Endothelial cell of umbilical vein (primary cell): ENCODE measurements around the gene COTL1. TPM values are rescaled to one million over a fixed set of nuclear protein-coding genes. Genes with fewer than 3 reads are reported as not detected.

Experiments
- BruUV-seq: library from RNA; stranded (reverse); fragments of 400-500 nt; replicated peaks from 2 replicates; lab custom pipeline; 2021; lab: Mats Ljungman, UMichigan
- CTCF ChIA-PET: fragments of 300-600, 350-600 bp; sonication (Branson Sonifier 250); formaldehyde crosslinking; loops from one replicate; lab custom pipeline; 2021; ENCODE audit warnings: antibody characterized with exemption, inconsistent platforms; lab: Charles Lee
- POLR2A ChIA-PET: fragments of 300-600, 350-600 bp; sonication (Branson Sonifier 250); formaldehyde crosslinking; loops from one replicate; lab custom pipeline; 2021; ENCODE audit warnings: antibody characterized with exemption, inconsistent platforms; lab: Charles Lee
- DNase-seq: peaks from one replicate; pipeline ENCODE4 v3.0.0-alpha.2; 2011; ENCODE audit warnings: low read depth, low spot score
- FAIRE-seq: peaks from 2 replicates; lab custom pipeline; 2011; peaks lifted over from hg19 to GRCh38; lab: Jason Lieb, UNC
- H2AFZ ChIP-seq: 2 replicates; pipeline ENCODE4 v1.6.0; 2012; ENCODE audit warnings: low read depth, low read length, control low read depth, inconsistent platforms
- H3K27ac ChIP-seq: 2 replicates; pipeline ENCODE4 v1.5.1; 2011; ENCODE audit warnings: low read depth, mild to moderate bottlenecking, control low read depth, low read length, moderate library complexity; ENCODE audit not compliant: insufficient read depth
- H3K27me3 ChIP-seq, 2 experiments: 2 replicates each; pipeline versions ENCODE4 v1.6.0 to v1.6.1; 2011; ENCODE audit warnings: low read length in 2 of 2, mixed read lengths in 1 of 2; ENCODE audit not compliant: control insufficient read depth in 2 of 2, insufficient read depth in 2 of 2
- H3K36me3 ChIP-seq, 2 experiments: 2 replicates in 1 of 2; 3 replicates in 1 of 2; pipeline ENCODE4 v1.5.1; 2011; ENCODE audit warnings: low read length in 2 of 2, mild to moderate bottlenecking in 1 of 2, moderate library complexity in 1 of 2; ENCODE audit not compliant: control insufficient read depth in 2 of 2, insufficient read depth in 2 of 2; ENCODE audit errors: extremely low read depth in 1 of 2
- H3K4me1 ChIP-seq: 3 replicates; pipeline ENCODE4 v1.5.1; 2011; ENCODE audit warnings: mild to moderate bottlenecking, low read length; ENCODE audit not compliant: control insufficient read depth, insufficient read depth; ENCODE audit errors: extremely low read depth
- H3K4me2 ChIP-seq: 2 replicates; pipeline ENCODE4 v1.6.1; 2011; ENCODE audit warnings: low read length, control low read depth, mixed read lengths; ENCODE audit not compliant: insufficient read depth
- H3K4me3 ChIP-seq, 3 experiments: fragments of 200-600 bp in 1 of 3; sonication (generic), shearing (Covaris generic) in 1 of 3; replicated peaks in 1 of 3; 2 replicates each; pipeline ENCODE4 v1.5.1; 2011 to 2016; ENCODE audit warnings: control low read depth in 3 of 3, low read length in 3 of 3, mild to moderate bottlenecking in 2 of 3, inconsistent platforms in 1 of 3, low read depth in 1 of 3, moderate library complexity in 1 of 3; ENCODE audit not compliant: insufficient read depth in 1 of 3
- H3K79me2 ChIP-seq: 2 replicates; pipeline ENCODE4 v1.6.0; 2012; ENCODE audit warnings: low read length, inconsistent platforms; ENCODE audit not compliant: control insufficient read depth, insufficient read depth
- H3K9ac ChIP-seq: replicated peaks from 2 replicates; pipeline ENCODE3; 2011; ENCODE audit warnings: low read length, control low read depth; ENCODE audit not compliant: insufficient read depth; ENCODE audit errors: extremely low read depth
- H3K9me1 ChIP-seq: replicated peaks from 3 replicates; pipeline ENCODE4 v1.6.0; 2011; ENCODE audit warnings: mild to moderate bottlenecking, low read length; ENCODE audit not compliant: control insufficient read depth, insufficient read depth; ENCODE audit errors: extremely low read depth
- H3K9me3 ChIP-seq: replicated peaks from 2 replicates; pipeline ENCODE4 v1.5.1; 2012; ENCODE audit warnings: low read length, inconsistent platforms; ENCODE audit not compliant: control insufficient read depth, insufficient read depth
- H4K20me1 ChIP-seq: replicated peaks from 2 replicates; pipeline ENCODE3; 2011; ENCODE audit warnings: mild to moderate bottlenecking, low read length; ENCODE audit not compliant: control insufficient read depth, insufficient read depth; ENCODE audit errors: extremely low read depth
- EZH2 ChIP-seq: IDR thresholded peaks from 2 replicates; pipeline ENCODE4 v1.6.1; 2012; ENCODE audit warnings: borderline replicate concordance, low read depth, mild to moderate bottlenecking, moderate library complexity, low read length, inconsistent platforms; ENCODE audit not compliant: severe bottlenecking
- FOS ChIP-seq: IDR thresholded peaks from 2 replicates; pipeline ENCODE4 v1.6.1; 2011; ENCODE audit warnings: mild to moderate bottlenecking, low read length, moderate library complexity, borderline replicate concordance; ENCODE audit not compliant: insufficient read depth
- GATA2 ChIP-seq: IDR thresholded peaks from 2 replicates; pipeline ENCODE4 v1.7.0; 2011; ENCODE audit warnings: low read depth, mild to moderate bottlenecking, moderate library complexity, mixed read lengths, low read length; ENCODE audit not compliant: insufficient read length, insufficient read depth
- JUN ChIP-seq: IDR thresholded peaks from 2 replicates; pipeline ENCODE4 v1.6.1; 2011; ENCODE audit warnings: borderline replicate concordance, low read depth; ENCODE audit not compliant: insufficient read length, insufficient read depth
- MYC ChIP-seq: IDR thresholded peaks from one replicate; pipeline ENCODE4 v1.6.1; 2011; ENCODE audit warnings: mild to moderate bottlenecking, low read depth, low read length
- POLR2A ChIP-seq: IDR thresholded peaks from 2 replicates; pipeline ENCODE4 v1.6.1; 2012; ENCODE audit warnings: low read depth, mild to moderate bottlenecking, control low read depth, low read length
- POLR2AphosphoS5 ChIP-seq: IDR thresholded peaks from 2 replicates; pipeline ENCODE4 v1.6.1; 2012; ENCODE audit warnings: low read depth, mild to moderate bottlenecking, control low read depth, low read length, moderate library complexity; ENCODE audit not compliant: insufficient read depth
- dilution Hi-C: fragments of 300-500 bp; cut with MboI; formaldehyde crosslinking; loops from one replicate; pipeline ENCODE4 v1.15.0; 2019; ENCODE audit warnings: low sequenced_read_pairs; ENCODE audit not compliant: extremely low pct_ligation_motif_present
- intact Hi-C: fragments of 100-400 bp; cut with micrococcal nuclease; formaldehyde crosslinking; loops from one replicate; pipeline ENCODE4 v1.10.0; 2022
- polyA plus RNA-seq, 4 experiments: library from polyadenylated mRNA; depleted of rRNA in 3 of 4; stranded (reverse) in 3 of 4; unstranded in 1 of 4; fragments of >200 nt; gene quantifications; 2 replicates each; pipeline versions ENCODE4 v1.2.1 to v1.2.3, GENCODE V29; 2011 to 2012; ENCODE audit warnings: missing spikeins in 1 of 4
- total RNA-seq: library from RNA; stranded (reverse); gene quantifications from 2 replicates; pipeline ENCODE4 v1.2.3, GENCODE V29; 2021
- TF ChIP-seq, protein P1 (sequence below), 2 donors: IDR thresholded peaks; 1 replicate in 1 of 2; 2 replicates in 1 of 2; pipeline ENCODE4 v1.5.1; 2011; ENCODE audit warnings: low read length in 2 of 2, mild to moderate bottlenecking in 2 of 2, moderate library complexity in 2 of 2, control low read depth in 1 of 2, inconsistent platforms in 1 of 2, low read depth in 1 of 2; ENCODE audit not compliant: insufficient read depth in 1 of 2; ENCODE audit errors: extremely low read depth in 1 of 2
- TF ChIP-seq, protein P2 (sequence below): IDR thresholded peaks from 2 replicates; pipeline ENCODE4 v1.6.1; 2011; ENCODE audit not compliant: insufficient read depth, insufficient read length

The COTL1 gene
- total and polyA plus RNA-seq, 2 donors (not counting 3 experiments of a cell fraction or from before 2014, with no cell fraction given), result 90.0 to 200 TPM

GRCh38 chr16:84577034-84577803 is 40.7 kb downstream of the COTL1 start:
- CTCF ChIA-PET, result no interaction called here
- no peaks in the 10 kb centered on the region for H4K20me1 ChIP-seq
- H3K9me1 ChIP-seq, result no peaks in the 10 kb centered on the region
- DNase-seq, result no peak
- no peak for FAIRE-seq
- no peak overlapping the region for H3K9ac ChIP-seq
- H3K4me3 ChIP-seq, result no peak overlapping the region
- no peak for TF ChIP-seq MYC
- TF ChIP-seq GATA2, result no peak
- no peak for TF ChIP-seq JUN
- TF ChIP-seq, protein P1, sequence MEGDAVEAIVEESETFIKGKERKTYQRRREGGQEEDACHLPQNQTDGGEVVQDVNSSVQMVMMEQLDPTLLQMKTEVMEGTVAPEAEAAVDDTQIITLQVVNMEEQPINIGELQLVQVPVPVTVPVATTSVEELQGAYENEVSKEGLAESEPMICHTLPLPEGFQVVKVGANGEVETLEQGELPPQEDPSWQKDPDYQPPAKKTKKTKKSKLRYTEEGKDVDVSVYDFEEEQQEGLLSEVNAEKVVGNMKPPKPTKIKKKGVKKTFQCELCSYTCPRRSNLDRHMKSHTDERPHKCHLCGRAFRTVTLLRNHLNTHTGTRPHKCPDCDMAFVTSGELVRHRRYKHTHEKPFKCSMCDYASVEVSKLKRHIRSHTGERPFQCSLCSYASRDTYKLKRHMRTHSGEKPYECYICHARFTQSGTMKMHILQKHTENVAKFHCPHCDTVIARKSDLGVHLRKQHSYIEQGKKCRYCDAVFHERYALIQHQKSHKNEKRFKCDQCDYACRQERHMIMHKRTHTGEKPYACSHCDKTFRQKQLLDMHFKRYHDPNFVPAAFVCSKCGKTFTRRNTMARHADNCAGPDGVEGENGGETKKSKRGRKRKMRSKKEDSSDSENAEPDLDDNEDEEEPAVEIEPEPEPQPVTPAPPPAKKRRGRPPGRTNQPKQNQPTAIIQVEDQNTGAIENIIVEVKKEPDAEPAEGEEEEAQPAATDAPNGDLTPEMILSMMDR (IDR thresholded peaks at IDR 0.05; ENCODE audit: extremely low read depth in 1 of 2, insufficient read depth in 1 of 2, low read depth in 1 of 2, low read length in 2 of 2), result no peak
- TF ChIP-seq FOS, result no peak
- no peak for TF ChIP-seq EZH2
- TF ChIP-seq POLR2AphosphoS5, result no peak
- TF ChIP-seq, protein P2, sequence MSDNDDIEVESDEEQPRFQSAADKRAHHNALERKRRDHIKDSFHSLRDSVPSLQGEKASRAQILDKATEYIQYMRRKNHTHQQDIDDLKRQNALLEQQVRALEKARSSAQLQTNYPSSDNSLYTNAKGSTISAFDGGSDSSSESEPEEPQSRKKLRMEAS, result no peak
- no peak for TF ChIP-seq POLR2A
- intact Hi-C loops (no loop called here), dilution Hi-C loops (no loop called here)
- H3K79me2 ChIP-seq, result peaks cover 14% of the 10 kb centered on the region
- POLR2A ChIA-PET, result no interaction called here
- no peak overlapping the region for H2AFZ ChIP-seq
- no peaks in the 10 kb centered on the region for H3K9me3 ChIP-seq
- H3K27ac ChIP-seq, result no peak overlapping the region
- H3K36me3 ChIP-seq, result peaks cover 0 to 9% of the 10 kb centered on the region in 2 experiments
- no peak overlapping the region for H3K4me2 ChIP-seq
- no peaks in the 10 kb centered on the region for H3K27me3 ChIP-seq
- no TSS peak for BruUV-seq
- no peaks in the 10 kb centered on the region for H3K4me1 ChIP-seq
